Measurements from ENCODE around the gene FAM217B.

FAM217B gene

GRCh38 chr20:59972037-59972801, 32.0 kb downstream of the FAM217B start:
- no peak for DNase-seq (ENCODE audit: extremely low read depth in 1 of 2, low read depth in 1 of 2)

GRCh38 chr20:59976156-59976782, 36.1 kb downstream of the FAM217B start:
- DNase-seq (ENCODE audit: extremely low read depth in 1 of 2, low read depth in 1 of 2): no peak

- no peak for DNase-seq (ENCODE audit: extremely low read depth in 1 of 2, low read depth in 1 of 2)
Observed at GRCh38 chr20:59977086-59977485, 36.9 kb downstream of the FAM217B start.

GRCh38 chr20:59983076-59983475, 42.9 kb downstream of the FAM217B start:
- DNase-seq (ENCODE audit: extremely low read depth in 1 of 2, low read depth in 1 of 2): no peak

DNA sequence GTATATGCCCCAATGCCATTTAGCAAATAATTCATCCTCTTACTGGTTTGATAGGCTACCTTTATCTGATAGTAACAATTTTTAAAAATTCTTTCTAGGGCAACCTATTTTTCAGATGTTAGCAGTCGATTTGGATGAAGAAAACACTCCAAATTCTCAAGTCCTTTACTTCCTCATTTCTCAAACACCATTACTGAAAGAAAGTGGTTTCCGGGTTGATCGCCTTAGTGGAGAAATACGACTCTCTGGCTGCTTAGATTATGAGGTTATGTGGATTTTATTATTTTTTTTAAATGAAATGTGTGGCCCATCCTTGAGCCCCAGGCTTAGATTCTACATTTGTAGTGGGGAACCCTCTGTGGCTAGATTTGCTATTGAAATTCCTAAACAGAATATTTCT, 44.4 kb downstream of the FAM217B start:
- no peak for DNase-seq (ENCODE audit: extremely low read depth in 1 of 2, low read depth in 1 of 2)

- no peak for DNase-seq (ENCODE audit: extremely low read depth in 1 of 2, low read depth in 1 of 2)
Observed at GRCh38 chr20:59985164-59985563, 45.0 kb downstream of the FAM217B start.

DNA sequence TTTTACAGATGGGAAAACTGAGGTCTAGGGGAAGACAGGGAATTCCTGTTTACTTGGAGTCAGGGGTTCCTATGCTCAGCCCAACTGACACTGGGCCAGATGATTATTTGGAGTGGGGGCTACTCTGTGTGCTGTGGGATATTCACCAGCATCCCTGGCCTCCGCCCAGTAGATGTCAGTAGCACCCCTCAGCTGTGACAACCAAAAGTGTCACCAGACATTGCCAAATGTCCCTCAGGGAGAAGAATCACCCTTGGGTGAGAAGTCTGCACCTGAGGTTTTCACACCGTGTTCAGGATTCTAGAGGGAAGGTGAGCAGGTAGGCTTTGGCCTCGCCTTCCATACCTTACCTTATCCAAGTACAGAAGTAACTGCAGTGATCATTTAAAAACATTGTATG, 45.7 kb downstream of the FAM217B start:
- DNase-seq (ENCODE audit: extremely low read depth in 1 of 2, low read depth in 1 of 2): no peak

- DNase-seq (ENCODE audit: extremely low read depth in 1 of 2, low read depth in 1 of 2): no peak
Observed at GRCh38 chr20:59987135-59987534, 46.9 kb downstream of the FAM217B start.

GRCh38 chr20:59988141-59988540, 48.0 kb downstream of the FAM217B start:
- DNase-seq (ENCODE audit: extremely low read depth in 1 of 2, low read depth in 1 of 2): no peak

DNA sequence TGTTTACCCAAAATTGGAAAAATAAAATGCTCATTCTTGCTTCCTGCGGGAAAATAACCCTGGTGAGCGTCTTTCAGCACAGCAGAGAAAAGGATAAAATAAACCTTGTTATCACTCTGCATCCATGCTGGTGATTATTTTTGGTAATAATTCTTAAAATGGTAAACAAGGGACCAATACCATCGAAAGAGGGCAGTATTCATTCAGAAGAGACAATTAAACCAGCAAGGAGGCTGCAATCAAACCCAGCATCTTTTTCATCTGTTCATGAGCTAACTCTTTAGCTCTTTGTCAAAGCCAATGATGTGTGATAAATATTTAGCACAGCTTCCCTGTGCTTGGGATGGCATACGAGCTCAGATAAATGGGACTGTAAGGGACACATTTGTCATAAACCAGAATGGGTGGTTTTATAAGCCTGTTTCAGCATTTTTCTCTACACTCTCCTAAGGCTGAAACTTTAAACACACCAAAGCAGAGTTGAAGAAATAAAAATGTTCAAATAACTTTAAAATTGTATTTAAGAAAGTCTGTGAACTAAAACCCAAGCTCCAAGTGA, 52.4 kb downstream of the FAM217B start:
- DNase-seq (ENCODE audit: extremely low read depth in 1 of 2, low read depth in 1 of 2): no peak

DNA sequence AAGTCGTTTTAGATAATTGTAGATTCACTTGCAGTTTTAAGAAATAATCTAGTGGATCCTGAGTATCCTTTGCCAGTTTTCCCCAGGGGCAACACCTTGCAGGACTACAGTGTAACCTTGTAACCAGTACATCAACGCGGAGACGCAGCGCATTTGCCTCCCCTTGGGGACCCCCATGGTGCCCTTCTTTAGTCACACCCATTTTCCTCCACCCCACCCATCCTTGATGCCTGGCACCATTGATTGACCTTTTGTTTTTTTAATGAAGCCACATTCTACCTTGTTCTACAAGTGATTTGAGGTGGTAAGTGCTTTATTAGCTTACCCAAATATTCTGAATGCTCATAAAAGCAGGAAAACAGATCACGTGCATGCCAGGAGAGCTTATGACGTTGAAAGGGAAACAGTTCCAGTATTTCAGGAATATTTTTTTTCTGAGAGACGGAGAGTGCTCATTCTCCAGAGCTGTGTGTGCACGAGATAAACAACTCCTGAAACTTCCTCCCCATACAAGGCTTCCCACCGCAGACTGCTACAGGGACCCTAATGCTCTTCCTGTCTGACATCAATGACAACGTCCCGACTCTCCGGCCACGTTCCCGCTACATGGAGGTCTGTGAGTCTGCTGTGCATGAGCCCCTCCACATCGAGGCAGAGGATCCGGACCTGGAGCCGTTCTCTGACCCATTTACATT, 53.7 kb downstream of the FAM217B start:
- no peak for DNase-seq (ENCODE audit: extremely low read depth in 1 of 2, low read depth in 1 of 2)

DNA sequence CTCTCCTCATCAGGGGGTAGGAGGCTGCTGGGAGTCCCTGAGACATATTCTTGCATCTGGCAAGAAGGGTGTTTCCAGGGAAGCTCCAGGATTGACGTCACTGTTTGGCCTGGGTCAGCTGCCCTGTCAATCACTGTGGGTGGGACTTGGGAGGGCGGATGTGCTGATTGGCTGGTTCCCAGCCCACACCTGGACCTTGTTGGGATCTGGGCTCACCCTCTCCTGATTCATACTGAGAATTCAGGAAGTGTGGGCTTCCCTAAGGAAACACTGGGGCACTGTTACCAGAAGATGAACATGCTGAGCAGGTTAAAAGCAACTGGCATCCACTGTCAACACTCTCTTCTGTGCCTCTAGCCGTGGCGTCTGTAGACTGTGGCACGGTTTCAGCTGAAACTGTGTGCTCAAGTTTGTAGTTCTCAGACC, 54.5 kb downstream of the FAM217B start:
- DNase-seq (ENCODE audit: extremely low read depth in 1 of 2, low read depth in 1 of 2): no peak

DNA sequence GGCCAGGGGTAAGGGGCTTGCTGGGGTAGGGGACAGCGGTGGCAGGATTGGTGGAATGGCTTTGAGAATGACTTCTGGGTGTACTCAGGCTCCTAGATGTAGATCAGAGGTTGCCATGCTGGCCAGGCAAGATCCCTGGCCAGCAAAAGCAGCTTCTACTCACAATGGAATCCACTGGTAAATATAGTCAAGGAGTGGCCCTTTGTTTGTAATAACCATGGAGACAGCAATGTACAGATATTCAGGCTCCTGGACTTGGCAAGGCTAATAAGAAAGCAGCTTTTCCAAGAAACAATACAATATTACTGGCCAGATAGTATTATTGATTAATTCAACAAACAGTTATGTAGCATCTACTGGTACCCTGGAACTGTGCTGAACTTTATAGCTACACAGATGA, 55.9 kb downstream of the FAM217B start:
- no peak for DNase-seq (ENCODE audit: extremely low read depth in 1 of 2, low read depth in 1 of 2)

- no peak for DNase-seq (ENCODE audit: extremely low read depth in 1 of 2, low read depth in 1 of 2)
Observed at GRCh38 chr20:59997896-59998295, 57.7 kb downstream of the FAM217B start.
